ENCODE measurements around the gene ORC3.

- no peak for TF ChIP-seq CTCF (conservative IDR thresholded peaks at IDR 0.05; ENCODE audit: low read depth, low read length)
- no peak for TF ChIP-seq EZH2 (IDR thresholded peaks at IDR 0.05; ENCODE audit: borderline replicate concordance, low read depth, low read length, poor library complexity, severe bottlenecking)
Measured at GRCh38 chr6:87558446-87558845, 31.5 kb upstream of the ORC3 start.
